ENCODE results near the gene LRP1B. TPM values are rescaled to one million over a fixed set of nuclear protein-coding genes. Genes with fewer than 3 reads are reported as not detected.

LRP1B gene
- total RNA-seq, 2 donors from 2014 or later: 0.91 to 1.2 TPM

- Histone ChIP-seq H3K27me3 (replicated peaks; ENCODE audit: insufficient read depth) (no peaks in the 10 kb centered on the region), H3K27ac (no peak overlapping the region), H3K4me3 (no peak overlapping the region), H3K36me3 (no peaks in the 10 kb centered on the region), H3K4me1 (replicated peaks) (no peaks in the 10 kb centered on the region), H3K9me3 (no peaks in the 10 kb centered on the region)
- no peak for DNase-seq (ENCODE audit: low spot score)
- no peak for TF ChIP-seq POLR2AphosphoS5 (IDR thresholded peaks at IDR 0.05)
- no peak for TF ChIP-seq CTCF (IDR thresholded peaks at IDR 0.05)
- TF ChIP-seq POLR2A (IDR thresholded peaks at IDR 0.05): no peak
- intact Hi-C loops (cut with DNase I): no loop called here
- 54% methylated on average over 4 of the region's 4 CpGs for whole genome bisulfite sequencing
Measured at GRCh38 chr2:140249821-140250220, 1881.0 kb downstream of the LRP1B start.

- intact Hi-C loops (cut with DNase I): no loop called here
- Histone ChIP-seq H3K27ac (no peak overlapping the region), H3K36me3 (no peaks in the 10 kb centered on the region), H3K4me1 (replicated peaks) (no peaks in the 10 kb centered on the region), H3K27me3 (replicated peaks; ENCODE audit: insufficient read depth) (no peaks in the 10 kb centered on the region), H3K9me3 (no peaks in the 10 kb centered on the region), H3K4me3 (no peak overlapping the region)
- no peak for DNase-seq (ENCODE audit: low spot score)
- 45% methylated on average over 2 of the region's 2 CpGs for WGBS
- TF ChIP-seq CTCF (IDR thresholded peaks at IDR 0.05) (no peak), POLR2AphosphoS5 (IDR thresholded peaks at IDR 0.05) (no peak), POLR2A (IDR thresholded peaks at IDR 0.05) (no peak)
Measured at GRCh38 chr2:140248623-140249022, 1882.2 kb downstream of the LRP1B start.

- TF ChIP-seq POLR2AphosphoS5 (IDR thresholded peaks at IDR 0.05) (no peak), CTCF (IDR thresholded peaks at IDR 0.05) (no peak), POLR2A (IDR thresholded peaks at IDR 0.05) (no peak)
Measured at GRCh38 chr2:140247451-140248195, 1883.2 kb downstream of the LRP1B start.

GRCh38 chr2:140246957-140247356 is 1883.9 kb downstream of the LRP1B start:
- TF ChIP-seq CTCF (IDR thresholded peaks at IDR 0.05) (no peak), POLR2AphosphoS5 (IDR thresholded peaks at IDR 0.05) (no peak), POLR2A (IDR thresholded peaks at IDR 0.05) (no peak)
- no peaks in the 10 kb centered on the region for H3K27me3 ChIP-seq (replicated peaks; ENCODE audit: insufficient read depth)
- H3K27ac ChIP-seq: no peak overlapping the region
- intact Hi-C loops (cut with DNase I): no loop called here
- H3K36me3 ChIP-seq: no peaks in the 10 kb centered on the region
- no peaks in the 10 kb centered on the region for H3K4me1 ChIP-seq (replicated peaks)
- DNase-seq (ENCODE audit: low spot score): no peak
- no peaks in the 10 kb centered on the region for H3K9me3 ChIP-seq
- H3K4me3 ChIP-seq: no peak overlapping the region
- 56% methylated on average over 1 of the region's 1 CpG for WGBS

More at GRCh38 chr2:140247451-140248195, 1883.2 kb downstream of the LRP1B start:
- intact Hi-C loops (cut with DNase I): no loop called here
- H3K9me3 ChIP-seq: no peaks in the 10 kb centered on the region
- no peaks in the 10 kb centered on the region for H3K4me1 ChIP-seq (replicated peaks)
- H3K27ac ChIP-seq: no peak overlapping the region
- WGBS: 20% methylated on average over 4 of the region's 4 CpGs
- no peaks in the 10 kb centered on the region for H3K27me3 ChIP-seq (replicated peaks; ENCODE audit: insufficient read depth)
- no peaks in the 10 kb centered on the region for H3K36me3 ChIP-seq
- no peak overlapping the region for H3K4me3 ChIP-seq
- DNase-seq (ENCODE audit: low spot score): no peak

GRCh38 chr2:140246058-140246457 is 1884.8 kb downstream of the LRP1B start:
- 89% methylated on average over 1 of the region's 1 CpG for WGBS
- no peaks in the 10 kb centered on the region for H3K36me3 ChIP-seq
- H3K9me3 ChIP-seq: no peaks in the 10 kb centered on the region
- no peak overlapping the region for H3K4me3 ChIP-seq
- no peak for TF ChIP-seq POLR2AphosphoS5 (IDR thresholded peaks at IDR 0.05)
- no peak for TF ChIP-seq CTCF (IDR thresholded peaks at IDR 0.05)
- TF ChIP-seq POLR2A (IDR thresholded peaks at IDR 0.05): no peak
- intact Hi-C loops (cut with DNase I): no loop called here
- H3K27ac ChIP-seq: no peak overlapping the region
- H3K4me1 ChIP-seq (replicated peaks): no peaks in the 10 kb centered on the region
- H3K27me3 ChIP-seq (replicated peaks; ENCODE audit: insufficient read depth): no peaks in the 10 kb centered on the region
- DNase-seq (ENCODE audit: low spot score): no peak
